NOMO-1 (cell line): Measurements from ENCODE around the gene CEP162.
"Not testable (repeated sequence)": the region's sequence is repeated elsewhere in the genome, so short reads cannot be mapped to it uniquely, and the experiment has no call there.

Experiments used
- DNase-seq, 2 experiments: peaks; one replicate each; lab custom pipeline; 2025; ENCODE audit not compliant: unreplicated experiment in 2 of 2; lab: John Stamatoyannopoulos, UW

The CEP162 gene

GRCh38 chr6:84164328-84164727 lies 63.1 kb downstream of the CEP162 start:
- DNase-seq = not testable (repeated sequence)

- DNase-seq = no peak
Measured at GRCh38 chr6:84161190-84161589, 66.3 kb downstream of the CEP162 start.

GRCh38 chr6:84156306-84156705 lies 71.1 kb downstream of the CEP162 start:
- no peak for DNase-seq

GRCh38 chr6:84151669-84152068 lies 75.8 kb downstream of the CEP162 start:
- DNase-seq = peak in 1 of 2 experiments; percentile 13

GRCh38 chr6:84150705-84151104 lies 76.7 kb downstream of the CEP162 start:
- DNase-seq = no peak

GRCh38 chr6:84141521-84141920 lies 85.9 kb downstream of the CEP162 start:
- no peak for DNase-seq

- no peak for DNase-seq
Measured at GRCh38 chr6:84139311-84139710, 88.1 kb downstream of the CEP162 start.

GRCh38 chr6:84137989-84138575 lies 89.4 kb downstream of the CEP162 start:
- no peak for DNase-seq

GRCh38 chr6:84137051-84137375 lies 90.4 kb downstream of the CEP162 start:
- DNase-seq = no peak

- DNase-seq = no peak
Measured at GRCh38 chr6:84136364-84137050, 90.9 kb downstream of the CEP162 start.

GRCh38 chr6:84135291-84135690 lies 92.2 kb downstream of the CEP162 start:
- no peak for DNase-seq

- not testable (repeated sequence) for DNase-seq
Measured at GRCh38 chr6:84133385-84133784, 94.1 kb downstream of the CEP162 start.

- DNase-seq = not testable (repeated sequence)
Measured at GRCh38 chr6:84129588-84129987, 97.9 kb downstream of the CEP162 start.

GRCh38 chr6:84123186-84123585 lies 104.3 kb downstream of the CEP162 start:
- no peak for DNase-seq

- no peak for DNase-seq
Measured at GRCh38 chr6:84119277-84119676, 108.2 kb downstream of the CEP162 start.

GRCh38 chr6:84118191-84118590 lies 109.3 kb downstream of the CEP162 start:
- DNase-seq = no peak

- DNase-seq = not testable (repeated sequence)
Measured at GRCh38 chr6:84114933-84115594, 112.4 kb downstream of the CEP162 start.

GRCh38 chr6:84111351-84111750 lies 116.1 kb downstream of the CEP162 start:
- DNase-seq = peak in 1 of 2 experiments; percentile 16

GRCh38 chr6:84107495-84107894 lies 119.9 kb downstream of the CEP162 start:
- DNase-seq = no peak

GRCh38 chr6:84105215-84105924 lies 122.1 kb downstream of the CEP162 start:
- DNase-seq = not testable (repeated sequence)

- no peak for DNase-seq
Measured at GRCh38 chr6:84103029-84103428, 124.4 kb downstream of the CEP162 start.
